IMR-90 (cell line): Measurements from ENCODE around the gene SLC6A3. TPM values are rescaled to one million over a fixed set of nuclear protein-coding genes. Genes with fewer than 3 reads are reported as not detected.

ENCODE experiments used
- ATAC-seq: fragments of 200-7000 bp; cut with Tn5 transposase; 2 replicates; pipeline ENCODE4 v1.9.1; 2020; ENCODE audit warnings: low read depth, mild to moderate bottlenecking, moderate library complexity
- BruUV-seq: library from RNA; stranded (reverse); fragments of 400-500 nt; replicated peaks from 2 replicates; lab custom pipeline; 2021; lab: Mats Ljungman, UMichigan
- CTCF ChIA-PET: fragments of 300-600 bp; formaldehyde crosslinking; extraction: SDS; loops from one replicate; lab custom pipeline; 2021; ENCODE audit warnings: antibody characterized with exemption; lab: Yijun Ruan, JAX
- POLR2A ChIA-PET: fragments of 300-600 bp; sonication (Branson Sonifier 250); formaldehyde crosslinking; loops from one replicate; lab custom pipeline; 2022; ENCODE audit warnings: antibody characterized with exemption; ENCODE audit not compliant: unreplicated experiment; lab: Charles Lee
- DNase-seq: peaks from one replicate; pipeline ENCODE4 v3.0.0; 2013
- H2AFZ ChIP-seq: replicated peaks from 2 replicates; pipeline ENCODE3; 2013; ENCODE audit warnings: low read length, mild to moderate bottlenecking; ENCODE audit not compliant: poor library complexity
- H2AK5ac ChIP-seq: 2 replicates; pipeline ENCODE4 v1.6.1; 2013; ENCODE audit warnings: low read depth, low read length, inconsistent platforms
- H2AK9ac ChIP-seq: replicated peaks from 2 replicates; pipeline ENCODE3; 2013; ENCODE audit warnings: mild to moderate bottlenecking, low read depth, low read length, moderate library complexity; ENCODE audit not compliant: poor library complexity
- H2BK120ac ChIP-seq: 2 replicates; pipeline ENCODE4 v1.6.1; 2013; ENCODE audit warnings: low read depth, low read length, inconsistent platforms
- H2BK15ac ChIP-seq: 3 replicates; pipeline ENCODE4 v1.6.1; 2013; ENCODE audit warnings: low read depth, low read length, inconsistent platforms
- H2BK20ac ChIP-seq: 2 replicates; pipeline ENCODE4 v1.6.1; 2013; ENCODE audit warnings: low read depth, mild to moderate bottlenecking, inconsistent platforms, low read length, moderate library complexity
- H2BK5ac ChIP-seq: 2 replicates; pipeline ENCODE4 v1.6.1; 2013; ENCODE audit warnings: mild to moderate bottlenecking, low read depth, low read length, inconsistent platforms; ENCODE audit not compliant: poor library complexity, severe bottlenecking
- H3K14ac ChIP-seq: replicated peaks from 2 replicates; pipeline ENCODE4 v1.6.1; 2013; ENCODE audit warnings: low read depth, low read length, inconsistent platforms
- H3K18ac ChIP-seq: 2 replicates; pipeline ENCODE4 v1.6.1; 2013; ENCODE audit warnings: low read depth, low read length, control low read depth
- H3K23ac ChIP-seq: 2 replicates; pipeline ENCODE4 v1.6.1; 2013; ENCODE audit warnings: low read depth, low read length, inconsistent platforms
- H3K27ac ChIP-seq: 2 replicates; pipeline ENCODE4 v1.5.1; 2013; ENCODE audit warnings: mild to moderate bottlenecking, control low read depth, low read length; ENCODE audit not compliant: insufficient read depth
- H3K27me3 ChIP-seq: 2 replicates; pipeline ENCODE4 v1.6.1; 2013; ENCODE audit warnings: low read length; ENCODE audit not compliant: control insufficient read depth, insufficient read depth
- H3K36me3 ChIP-seq: 2 replicates; pipeline ENCODE4 v1.6.1; 2013; ENCODE audit warnings: low read length, mixed read lengths; ENCODE audit not compliant: control insufficient read depth, insufficient read depth
- H3K4ac ChIP-seq: 2 replicates; pipeline ENCODE4 v1.6.1; 2013; ENCODE audit warnings: low read depth, low read length, inconsistent platforms
- H3K4me1 ChIP-seq: 2 replicates; pipeline ENCODE4 v1.6.1; 2013; ENCODE audit warnings: low read length, mixed read lengths; ENCODE audit not compliant: control insufficient read depth, insufficient read depth
- H3K4me2 ChIP-seq: 2 replicates; pipeline ENCODE4 v1.6.1; 2013; ENCODE audit warnings: low read depth, mild to moderate bottlenecking, control low read depth, low read length, moderate library complexity
- H3K4me3 ChIP-seq: 2 replicates; pipeline ENCODE4 v1.5.1; 2013; ENCODE audit warnings: low read depth, mild to moderate bottlenecking, control low read depth, low read length, moderate library complexity; ENCODE audit not compliant: insufficient read depth
- H3K56ac ChIP-seq: 2 replicates; pipeline ENCODE4 v1.6.1; 2013; ENCODE audit warnings: low read length, inconsistent platforms; ENCODE audit not compliant: insufficient read depth; ENCODE audit errors: extremely low read depth
- H3K79me1 ChIP-seq, 2 experiments: 2 replicates each; pipeline ENCODE4 v1.6.1; 2013; ENCODE audit warnings: low read length in 2 of 2, inconsistent platforms in 1 of 2, low read depth in 1 of 2
- H3K9ac ChIP-seq: 2 replicates; pipeline ENCODE4 v1.6.1; 2013; ENCODE audit warnings: low read depth, low read length, control low read depth
- H3K9me1 ChIP-seq: 2 replicates; pipeline ENCODE4 v1.6.1; 2013; ENCODE audit warnings: low read length, inconsistent platforms; ENCODE audit not compliant: insufficient read depth
- H3K9me3 ChIP-seq: 2 replicates; pipeline ENCODE4 v1.6.1; 2013; ENCODE audit warnings: low read length; ENCODE audit not compliant: control insufficient read depth, insufficient read depth
- H4K20me1 ChIP-seq: 2 replicates; pipeline ENCODE4 v1.6.1; 2013; ENCODE audit warnings: low read length, inconsistent platforms; ENCODE audit not compliant: insufficient read depth
- H4K5ac ChIP-seq: 2 replicates; pipeline ENCODE4 v1.6.1; 2013; ENCODE audit warnings: mild to moderate bottlenecking, low read depth, low read length, control low read depth
- H4K8ac ChIP-seq, 2 experiments: 2 replicates each; pipeline ENCODE4 v1.6.1; 2013; ENCODE audit warnings: low read depth in 2 of 2, low read length in 2 of 2, control low read depth in 1 of 2, inconsistent platforms in 1 of 2
- H4K91ac ChIP-seq: 2 replicates; pipeline ENCODE4 v1.6.1; 2013; ENCODE audit warnings: low read depth, low read length, inconsistent platforms; ENCODE audit not compliant: insufficient read depth
- BHLHE40 ChIP-seq: fragments of 150-350 bp; IDR thresholded peaks from 2 replicates; pipeline ENCODE4 v1.6.1; 2016; ENCODE audit warnings: mild to moderate bottlenecking, low read depth, low read length
- CEBPB ChIP-seq: IDR thresholded peaks from 2 replicates; pipeline ENCODE4 v1.6.1; 2012; ENCODE audit warnings: low read depth, low read length, improper control_type of control experiment
- CHD1 ChIP-seq: IDR thresholded peaks from 2 replicates; pipeline ENCODE4 v1.6.1; 2012; ENCODE audit warnings: low read depth, low read length, improper control_type of control experiment
- CTCF ChIP-seq: conservative IDR thresholded peaks from 2 replicates; pipeline ENCODE4 v1.5.1; 2012; ENCODE audit warnings: mild to moderate bottlenecking, low read depth, low read length, improper control_type of control experiment
- ELK1 ChIP-seq: fragments of 150-350 bp; IDR thresholded peaks from 2 replicates; pipeline ENCODE4 v1.6.1; 2016; ENCODE audit warnings: low read depth, mild to moderate bottlenecking, low read length, moderate library complexity, borderline replicate concordance
- FOS ChIP-seq: fragments of 150-350 bp; IDR thresholded peaks from 2 replicates; pipeline ENCODE4 v1.6.1; 2016; ENCODE audit warnings: low read depth, low read length
- MAFK ChIP-seq: IDR thresholded peaks from 2 replicates; pipeline ENCODE4 v1.6.1; 2012; ENCODE audit warnings: low read depth, low read length, improper control_type of control experiment
- MAZ ChIP-seq: IDR thresholded peaks from 2 replicates; pipeline ENCODE4 v1.6.1; 2012; ENCODE audit warnings: low read depth, mild to moderate bottlenecking, low read length, improper control_type of control experiment, moderate library complexity, borderline replicate concordance
- MXI1 ChIP-seq: IDR thresholded peaks from 2 replicates; pipeline ENCODE4 v1.6.1; 2012; ENCODE audit warnings: low read depth, mild to moderate bottlenecking, low read length, moderate library complexity, borderline replicate concordance
- NFE2L2 ChIP-seq: fragments of 150-350 bp; IDR thresholded peaks from 2 replicates; pipeline ENCODE4 v1.6.1; 2016; ENCODE audit warnings: low read depth, mild to moderate bottlenecking, low read length
- POLR2A ChIP-seq: IDR thresholded peaks from 2 replicates; pipeline ENCODE4 v1.6.1; 2012; ENCODE audit warnings: mild to moderate bottlenecking, low read depth, low read length
- RAD21 ChIP-seq: IDR thresholded peaks from 2 replicates; pipeline ENCODE4 v1.6.1; 2012; ENCODE audit warnings: low read length, improper control_type of control experiment
- RCOR1 ChIP-seq: IDR thresholded peaks from 2 replicates; pipeline ENCODE4 v1.6.1; 2012; ENCODE audit warnings: mild to moderate bottlenecking, low read length, improper control_type of control experiment; ENCODE audit not compliant: insufficient replicate concordance
- RFX5 ChIP-seq: IDR thresholded peaks from 2 replicates; pipeline ENCODE4 v1.8.0; 2012; ENCODE audit warnings: low read depth, mild to moderate bottlenecking, low read length, moderate library complexity
- SMC3 ChIP-seq: fragments of 150-350 bp; IDR thresholded peaks from 2 replicates; pipeline ENCODE4 v1.6.1; 2016; ENCODE audit warnings: low read depth, mild to moderate bottlenecking, antibody characterized with exemption, low read length, moderate library complexity
- WGBS, 2 experiments: methylation state at CpG; one replicate each; pipeline versions ENCODE4 v1.1.5 to v1.1.7; 2013; ENCODE audit warnings: missing lambda C conversion rate in 2 of 2; ENCODE audit not compliant: insufficient read length in 1 of 2; ENCODE audit errors: extremely low coverage in 2 of 2; 5-methylcytosine and 5-hydroxymethylcytosine counted together
- dilution Hi-C: fragments of 300-500 bp; cut with HindIII; formaldehyde crosslinking; loops from one replicate; pipeline ENCODE4 v1.14.3; 2018; ENCODE audit warnings: low sequenced_read_pairs; ENCODE audit not compliant: unreplicated experiment
- in situ Hi-C: fragments of 300-500 bp; cut with MboI; formaldehyde crosslinking; loops from 3 replicates; pipeline ENCODE4 v1.14.3; 2019; ENCODE audit warnings: low sequenced_read_pairs, inconsistent platforms, mixed read lengths
- intact Hi-C: fragments of 100-400 bp; cut with micrococcal nuclease; formaldehyde crosslinking; loops from 2 replicates; pipeline ENCODE4 v1.10.0; 2022
- polyA plus RNA-seq, 3 experiments: library from polyadenylated mRNA; depleted of rRNA; stranded (reverse); fragments of >200 nt; gene quantifications; 2 replicates each; pipeline ENCODE4 v1.2.3, GENCODE V29; 2012; ENCODE audit warnings: low replicate concordance in 1 of 3
- total RNA-seq: library from RNA; depleted of rRNA; stranded (reverse); fragments of >200 nt; gene quantifications from 2 replicates; pipeline ENCODE4 v1.2.3, GENCODE V29; 2012
- TF ChIP-seq, protein P1 (sequence below): fragments of 150-350 bp; IDR thresholded peaks from 2 replicates; pipeline ENCODE4 v1.6.1; 2017; ENCODE audit warnings: mild to moderate bottlenecking, antibody characterized with exemption, low read length, low read depth

SLC6A3 gene
- total and polyA plus RNA-seq, 2 of the 4 experiments (the other 2 are of a cell fraction) = not detected

GRCh38 chr5:1487079-1487764 lies 42.0 kb upstream of the SLC6A3 start:
- H3K18ac ChIP-seq = no peak overlapping the region
- H4K20me1 ChIP-seq = peaks cover 24% of the 10 kb centered on the region
- ChIA-PET POLR2A (no interaction called here), CTCF (no interaction called here)
- no peak overlapping the region for H4K5ac ChIP-seq
- H2AFZ ChIP-seq = no peak overlapping the region
- no peak overlapping the region for H2BK120ac ChIP-seq
- DNase-seq (no peak), ATAC-seq (no peak)
- H4K8ac ChIP-seq = no peak overlapping the region
- no TSS peak for BruUV-seq
- no peak overlapping the region for H3K9ac ChIP-seq
- no peaks in the 10 kb centered on the region for H3K9me3 ChIP-seq
- H2BK20ac ChIP-seq = no peak overlapping the region
- H3K9me1 ChIP-seq = 0 out of 2 replicates have a peak, but pooled peaks cover 2% of the 10 kb centered on the region
- no peak overlapping the region for H3K56ac ChIP-seq
- H3K14ac ChIP-seq = no peak overlapping the region
- no peaks in the 10 kb centered on the region for H3K27me3 ChIP-seq
- H3K4me1 ChIP-seq = peaks cover 7% of the 10 kb centered on the region; the same call in 1 of the 2 replicates
- H3K4me2 ChIP-seq = no peak overlapping the region
- H2AK9ac ChIP-seq = no peak overlapping the region
- no peak overlapping the region for H2AK5ac ChIP-seq
- peaks cover 10 to 16% of the 10 kb centered on the region in 2 experiments for H3K79me1 ChIP-seq
- H4K91ac ChIP-seq = no peak overlapping the region
- TF ChIP-seq NFE2L2 = no peak
- TF ChIP-seq, protein P1, sequence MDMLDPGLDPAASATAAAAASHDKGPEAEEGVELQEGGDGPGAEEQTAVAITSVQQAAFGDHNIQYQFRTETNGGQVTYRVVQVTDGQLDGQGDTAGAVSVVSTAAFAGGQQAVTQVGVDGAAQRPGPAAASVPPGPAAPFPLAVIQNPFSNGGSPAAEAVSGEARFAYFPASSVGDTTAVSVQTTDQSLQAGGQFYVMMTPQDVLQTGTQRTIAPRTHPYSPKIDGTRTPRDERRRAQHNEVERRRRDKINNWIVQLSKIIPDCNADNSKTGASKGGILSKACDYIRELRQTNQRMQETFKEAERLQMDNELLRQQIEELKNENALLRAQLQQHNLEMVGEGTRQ = no peak
- TF ChIP-seq MXI1 = no peak
- TF ChIP-seq MAFK = no peak
- no peak for TF ChIP-seq RAD21
- TF ChIP-seq BHLHE40 = no peak
- no peak for TF ChIP-seq FOS
- TF ChIP-seq SMC3 = no peak
- no peak for TF ChIP-seq CEBPB
- TF ChIP-seq CTCF = no peak
- TF ChIP-seq RFX5 = no peak
- no peak for TF ChIP-seq RCOR1
- no peak for TF ChIP-seq ELK1
- TF ChIP-seq MAZ = no peak
- TF ChIP-seq CHD1 = no peak
- no peak for TF ChIP-seq POLR2A
- H3K27ac ChIP-seq = no peak overlapping the region
- 95% methylated on average over 8 of the region's 27 CpGs; no CpG with 5 or more reads in 1 of the 2 experiments for WGBS, 2 experiments
- no peak overlapping the region for H2BK15ac ChIP-seq
- no peak overlapping the region for H3K23ac ChIP-seq
- H3K4ac ChIP-seq = no peak overlapping the region
- dilution Hi-C loops (no loop called here), in situ Hi-C loops (loop anchor here (10.0 kb wide), 1 partner anchor 158 kb away; no protein-coding TSS in a partner anchor), intact Hi-C loops (no loop called here)
- no peak overlapping the region for H3K4me3 ChIP-seq
- no peak overlapping the region for H2BK5ac ChIP-seq
- H3K36me3 ChIP-seq = peaks cover 73% of the 10 kb centered on the region
